Retinal pigment epithelial cell (primary cell): ENCODE measurements around the gene RBP3.
A peak's percentile ranks its signal among the peaks of the same experiment; 100 is the strongest.
"Not testable (repeated sequence)": the region's sequence is repeated elsewhere in the genome, so short reads cannot be mapped to it uniquely, and the experiment has no call there.

Source experiments
- DNase-seq: peaks from one replicate; pipeline ENCODE4 v3.0.0-alpha.2; 2010; ENCODE audit warnings: low read depth
- H3K4me3 ChIP-seq: 2 replicates; pipeline ENCODE4 v1.5.1; 2011; ENCODE audit warnings: mild to moderate bottlenecking, low read length, control low read depth, moderate library complexity
- TF ChIP-seq, protein P1 (sequence below): conservative IDR thresholded peaks from 2 replicates; pipeline ENCODE4 v1.5.1; 2011; ENCODE audit warnings: low read depth, low read length, control low read depth, inconsistent platforms

Gene RBP3

DNA sequence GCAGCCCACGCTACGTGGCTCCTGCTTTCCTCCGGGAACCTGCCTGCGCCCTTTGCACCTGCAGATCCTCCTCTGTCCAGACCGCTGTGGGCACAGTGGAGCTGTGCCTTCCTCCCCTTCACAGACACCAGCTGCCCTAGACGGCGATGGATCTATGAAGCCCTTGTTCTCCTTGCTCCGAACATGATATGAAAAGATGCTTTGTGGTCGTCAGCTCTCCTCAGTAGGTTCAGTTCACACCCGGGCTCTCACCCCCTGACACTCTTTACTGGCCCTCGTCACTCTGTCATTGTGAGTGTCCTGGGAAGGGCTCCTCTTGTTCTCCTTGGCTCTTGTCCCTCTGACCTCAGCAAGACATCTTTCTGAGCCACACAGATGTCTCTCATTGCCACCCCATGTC lies 31.7 kb downstream of the RBP3 start:
- TF ChIP-seq, protein P1, sequence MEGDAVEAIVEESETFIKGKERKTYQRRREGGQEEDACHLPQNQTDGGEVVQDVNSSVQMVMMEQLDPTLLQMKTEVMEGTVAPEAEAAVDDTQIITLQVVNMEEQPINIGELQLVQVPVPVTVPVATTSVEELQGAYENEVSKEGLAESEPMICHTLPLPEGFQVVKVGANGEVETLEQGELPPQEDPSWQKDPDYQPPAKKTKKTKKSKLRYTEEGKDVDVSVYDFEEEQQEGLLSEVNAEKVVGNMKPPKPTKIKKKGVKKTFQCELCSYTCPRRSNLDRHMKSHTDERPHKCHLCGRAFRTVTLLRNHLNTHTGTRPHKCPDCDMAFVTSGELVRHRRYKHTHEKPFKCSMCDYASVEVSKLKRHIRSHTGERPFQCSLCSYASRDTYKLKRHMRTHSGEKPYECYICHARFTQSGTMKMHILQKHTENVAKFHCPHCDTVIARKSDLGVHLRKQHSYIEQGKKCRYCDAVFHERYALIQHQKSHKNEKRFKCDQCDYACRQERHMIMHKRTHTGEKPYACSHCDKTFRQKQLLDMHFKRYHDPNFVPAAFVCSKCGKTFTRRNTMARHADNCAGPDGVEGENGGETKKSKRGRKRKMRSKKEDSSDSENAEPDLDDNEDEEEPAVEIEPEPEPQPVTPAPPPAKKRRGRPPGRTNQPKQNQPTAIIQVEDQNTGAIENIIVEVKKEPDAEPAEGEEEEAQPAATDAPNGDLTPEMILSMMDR = no peak
- DNase-seq = no peak
- no peak overlapping the region for H3K4me3 ChIP-seq

DNA sequence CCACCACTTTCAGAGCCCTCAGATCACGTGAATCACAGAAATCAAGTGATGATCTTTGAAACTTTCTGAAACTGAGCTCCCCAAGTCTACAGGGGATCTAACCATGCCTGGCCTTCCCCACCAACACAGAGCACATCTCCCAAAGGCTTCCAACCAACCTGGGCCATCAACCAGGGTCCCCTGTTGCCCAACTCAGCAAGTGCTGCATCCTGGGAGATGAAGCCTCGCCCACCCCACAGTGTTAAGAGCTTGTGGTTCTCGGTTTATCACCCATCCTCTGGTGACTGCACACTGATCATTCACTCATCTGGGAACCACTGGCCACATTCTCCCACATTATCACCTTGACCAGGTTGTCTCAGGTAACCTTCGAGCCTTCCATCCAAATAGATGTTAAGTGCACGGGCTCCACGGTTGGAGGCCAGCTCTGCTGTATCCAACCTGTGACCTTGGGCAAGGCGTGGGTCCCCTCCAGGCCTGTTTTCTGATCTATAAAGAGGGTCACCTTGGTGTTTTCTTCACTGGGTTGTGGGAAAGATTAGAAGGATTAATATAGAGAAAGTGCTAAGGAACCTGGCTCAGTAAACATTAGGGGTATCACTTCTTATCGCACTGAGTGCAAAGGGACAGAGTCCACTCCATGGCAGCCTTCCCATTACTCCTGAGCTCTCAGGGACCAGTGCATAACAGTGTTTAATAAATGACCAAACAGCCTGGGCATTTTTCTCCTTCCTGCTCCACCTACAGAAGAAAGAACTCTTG lies 32.4 kb downstream of the RBP3 start:
- no peak overlapping the region for H3K4me3 ChIP-seq
- no peak for DNase-seq
- TF ChIP-seq, protein P1 = no peak

DNA sequence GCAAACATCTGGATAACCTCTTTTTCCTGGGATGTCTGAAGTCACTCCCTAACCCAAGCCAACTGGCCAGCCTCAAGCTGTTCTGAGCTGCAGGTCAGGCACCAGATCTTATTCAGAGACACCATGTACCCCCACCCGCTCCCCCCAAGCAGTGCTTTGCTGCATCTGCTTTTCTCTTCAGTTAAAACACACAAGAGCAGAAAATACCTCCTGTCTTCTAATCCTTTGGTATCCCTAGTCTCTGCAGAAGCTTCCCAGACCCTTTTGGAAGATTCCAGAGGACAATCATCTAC lies 32.9 kb downstream of the RBP3 start:
- no peak overlapping the region for H3K4me3 ChIP-seq
- TF ChIP-seq, protein P1 = no peak
- no peak for DNase-seq

DNA sequence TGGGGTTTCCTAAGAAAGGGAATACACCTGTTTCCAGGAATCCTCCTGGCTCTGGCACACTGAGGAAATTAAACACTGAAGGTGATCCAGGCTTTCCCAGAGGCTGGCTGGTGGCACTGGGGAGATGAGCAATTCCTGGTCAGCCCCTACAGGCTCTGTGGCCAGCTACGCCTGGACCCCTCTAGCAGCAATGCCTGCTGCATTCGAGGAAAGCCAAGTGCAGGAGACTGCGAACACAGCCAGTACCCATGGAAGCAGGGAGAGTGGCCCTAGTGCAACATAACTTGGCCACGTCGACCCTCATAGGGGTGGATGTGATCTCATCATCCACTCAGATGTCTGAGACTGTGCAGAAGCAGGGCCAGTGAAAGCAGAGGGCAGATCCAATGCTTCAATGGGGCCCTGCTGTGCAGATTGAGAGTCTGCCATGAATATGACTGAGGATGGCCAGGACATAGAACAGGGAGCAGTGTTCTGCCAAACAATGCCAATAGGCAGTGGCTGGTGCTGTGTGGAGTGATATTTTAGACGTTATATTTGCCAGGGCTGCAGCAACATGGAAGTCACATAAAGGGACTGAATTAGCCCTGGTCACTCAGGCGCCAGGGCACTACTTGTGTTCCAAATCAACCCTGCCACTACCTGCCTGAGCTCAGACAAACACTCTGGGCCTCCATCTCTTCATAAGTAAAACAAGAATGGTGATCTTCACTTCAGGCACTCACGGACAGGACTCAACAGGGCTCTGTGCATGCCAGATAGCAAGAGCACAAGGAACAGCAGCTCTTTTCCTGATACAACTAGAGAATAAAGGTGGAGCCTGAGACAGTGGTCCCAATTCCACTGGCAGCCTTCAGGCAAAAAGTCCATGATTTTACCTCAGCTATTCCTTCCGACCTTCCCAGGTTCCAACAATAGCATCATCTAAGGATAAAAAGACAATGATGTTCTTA lies 33.5 kb downstream of the RBP3 start:
- no peak for DNase-seq
- H3K4me3 ChIP-seq = no peak overlapping the region
- TF ChIP-seq, protein P1 = no peak

DNA sequence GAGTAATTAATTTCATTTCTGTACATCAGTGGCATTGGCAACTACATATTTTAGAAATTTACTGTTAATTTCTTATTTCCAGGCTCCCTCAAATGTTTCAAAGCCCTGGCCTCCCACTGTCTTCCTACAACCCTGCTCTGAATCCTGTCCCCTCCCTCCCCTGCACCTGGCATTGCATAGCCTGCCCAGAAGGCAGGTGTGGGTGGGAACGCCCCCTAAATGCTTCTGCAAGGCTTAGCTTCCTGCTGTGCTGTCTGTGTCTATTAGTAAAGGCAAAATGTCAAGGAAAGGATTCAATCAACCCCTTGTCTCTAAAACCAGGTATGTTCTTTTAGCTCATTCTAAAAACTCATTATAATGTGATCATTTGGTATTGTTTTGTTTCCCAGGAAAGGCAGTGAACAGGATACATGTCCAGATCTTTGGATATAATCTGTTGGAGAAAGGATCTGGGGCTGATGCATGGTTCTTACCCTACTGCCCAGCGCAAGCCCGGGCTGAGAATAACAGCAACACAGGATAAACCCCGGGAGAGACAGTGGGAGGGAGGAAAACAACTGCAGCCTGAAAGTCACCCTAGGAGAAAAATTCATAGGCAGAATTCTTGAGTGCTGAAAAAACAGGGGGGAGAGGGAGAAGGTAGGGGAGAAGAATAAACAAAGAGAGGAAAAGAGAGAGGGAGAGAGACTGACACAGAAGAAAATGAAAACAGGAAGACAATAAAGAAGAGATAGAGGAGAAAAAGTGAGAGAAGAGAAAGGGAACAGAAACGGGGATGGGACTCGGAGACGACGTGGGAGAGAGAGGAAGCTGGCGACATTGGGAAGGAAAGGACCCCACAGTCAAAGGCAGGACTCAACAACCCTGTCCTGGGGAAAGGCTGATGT lies 35.3 kb downstream of the RBP3 start:
- H3K4me3 ChIP-seq = peak overlapping the region; percentile 69
- DNase-seq = no peak
- TF ChIP-seq, protein P1 = no peak

DNA sequence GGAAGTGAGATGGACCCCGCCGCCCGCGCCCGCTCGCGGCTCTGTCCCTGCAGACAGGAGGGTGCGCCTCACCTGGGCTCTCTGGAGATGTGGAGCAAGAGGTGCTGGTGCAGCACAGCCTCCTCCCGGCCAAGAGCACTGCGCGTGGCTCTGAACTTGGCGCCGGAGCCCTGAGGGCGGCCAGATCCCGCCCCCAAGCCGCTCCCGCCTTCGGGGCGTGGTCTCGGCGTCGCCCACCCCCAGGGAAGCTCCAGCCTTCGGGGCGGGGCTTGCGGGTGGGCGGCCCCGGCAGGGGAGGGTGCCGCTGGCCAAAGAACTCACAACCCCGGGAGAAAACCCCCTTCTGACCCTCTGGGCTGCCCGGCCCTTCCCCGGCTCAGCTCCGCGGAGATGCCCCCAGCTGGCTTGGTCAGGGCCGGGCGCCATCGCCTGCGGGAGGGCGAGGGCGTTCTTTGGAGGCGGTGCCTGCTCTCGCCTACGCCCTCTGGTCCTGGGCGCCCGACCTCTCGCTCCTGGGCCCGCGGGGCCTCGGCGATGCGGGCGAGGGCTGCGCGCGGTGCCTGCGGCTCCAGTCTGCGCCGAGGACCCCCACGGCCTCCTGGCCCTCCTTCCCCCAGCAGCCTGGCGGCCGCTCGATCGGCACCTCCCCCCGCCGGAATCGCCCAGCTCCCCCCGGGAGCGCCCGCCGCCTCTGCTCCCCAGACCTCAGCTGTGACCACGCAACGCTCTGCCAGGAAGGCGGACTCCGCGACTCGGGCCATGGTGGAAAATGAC lies 36.2 kb downstream of the RBP3 start, which contains the start of gene ZNF488:
TSS of gene ZNF488 (minus strand) at position 146 of the 774 bp plus-strand sequence. CDS start 15,464 bp downstream, outside the sequence.
- TF ChIP-seq, protein P1 = no peak
- H3K4me3 ChIP-seq = peak within 1 kb of the TSS; percentile 69
- DNase-seq = peak; percentile 43

DNA sequence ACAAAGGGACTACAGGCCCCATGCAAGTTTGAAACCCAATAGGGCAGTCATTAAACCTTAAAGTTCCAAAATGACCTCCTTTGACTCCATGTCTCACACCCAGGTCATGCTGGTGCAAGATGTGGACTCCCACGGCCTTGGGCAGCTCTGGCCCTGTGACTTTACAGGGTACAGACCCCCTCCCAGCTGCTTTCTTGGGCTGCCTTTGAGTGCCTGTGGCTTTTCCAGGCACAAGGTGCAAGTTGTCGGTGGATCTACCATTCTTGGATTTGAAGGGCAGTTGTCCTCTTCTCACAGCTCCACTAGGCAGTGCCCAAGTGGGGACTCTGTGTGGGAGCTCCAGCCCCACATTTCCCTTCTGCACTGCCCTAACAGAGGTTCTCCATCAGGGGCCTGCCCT lies 37.9 kb downstream of the RBP3 start:
- not testable (repeated sequence) for H3K4me3 ChIP-seq, DNase-seq
